ENCODE measurements around the gene ANXA10.
"Not testable (repeated sequence)": the region's sequence is repeated elsewhere in the genome, so short reads cannot be mapped to it uniquely, and the experiment has no call there.

Gene ANXA10

GRCh38 chr4:168092176-168092712 is at the start of gene ANXA10:
Gene ANXA10, plus strand, starts transcription at chr4:168092537. Its CDS starts 164 bp downstream, at chr4:168092701.
- no peak for DNase-seq

- no peak for DNase-seq
These were observed 47.0 kb upstream of the ANXA10 start for GRCh38 chr4:168045354-168045753.

- DNase-seq = no peak
These were observed 42.3 kb upstream of the ANXA10 start for GRCh38 chr4:168050002-168050401.

GRCh38 chr4:168051526-168051925 is 40.8 kb upstream of the ANXA10 start:
- DNase-seq = no peak

- no peak for DNase-seq
These were observed 34.9 kb upstream of the ANXA10 start for GRCh38 chr4:168057412-168057811.

- no peak for DNase-seq
These were observed 33.1 kb upstream of the ANXA10 start for GRCh38 chr4:168059251-168059650.

- DNase-seq = no peak
These were observed 29.3 kb upstream of the ANXA10 start for GRCh38 chr4:168063031-168063430.

GRCh38 chr4:168070903-168071302 is 21.4 kb upstream of the ANXA10 start:
- no peak for DNase-seq

- no peak for DNase-seq
These were observed 21.0 kb upstream of the ANXA10 start for GRCh38 chr4:168071304-168071703.

- no peak for DNase-seq
These were observed 17.5 kb upstream of the ANXA10 start for GRCh38 chr4:168074861-168075260.

- DNase-seq = peak; percentile 39 to 57
These were observed 15.2 kb upstream of the ANXA10 start for GRCh38 chr4:168076989-168077725.

- no peak for DNase-seq
These were observed 14.6 kb upstream of the ANXA10 start for GRCh38 chr4:168077726-168078239.

- DNase-seq = no peak
These were observed 10.0 kb upstream of the ANXA10 start for GRCh38 chr4:168082379-168082778.

- no peak for DNase-seq
These were observed 3.6 kb downstream of the ANXA10 start for GRCh38 chr4:168095776-168096406.

- DNase-seq = no peak
These were observed 4.1 kb downstream of the ANXA10 start for GRCh38 chr4:168096407-168096784.

- no peak for DNase-seq
These were observed 4.8 kb downstream of the ANXA10 start for GRCh38 chr4:168097161-168097560.

GRCh38 chr4:168098248-168098717 is 5.9 kb downstream of the ANXA10 start:
- DNase-seq = no peak

GRCh38 chr4:168099195-168099594 is 6.9 kb downstream of the ANXA10 start:
- no peak for DNase-seq

- no peak for DNase-seq
These were observed 8.7 kb downstream of the ANXA10 start for GRCh38 chr4:168101026-168101425.

- DNase-seq = no peak
These were observed 10.1 kb downstream of the ANXA10 start for GRCh38 chr4:168102403-168102802.

GRCh38 chr4:168109527-168109926 is 17.2 kb downstream of the ANXA10 start:
- DNase-seq = no peak

- not testable (repeated sequence) for DNase-seq
These were observed 20.7 kb downstream of the ANXA10 start for GRCh38 chr4:168113059-168113458.

GRCh38 chr4:168118116-168118655 is 25.8 kb downstream of the ANXA10 start:
- no peak for DNase-seq

GRCh38 chr4:168119100-168119499 is 26.8 kb downstream of the ANXA10 start:
- DNase-seq = no peak

Data from activated T-cell treated with anti-CD3 and anti-CD28 coated beads, Interleukin-2, amount 50 U/mL, for 48 hours (primary cell).